SK-N-SH (cell line): Measurements from ENCODE around the gene SLC5A12.

ENCODE experiments used
- CHD2 ChIP-seq: fragments of 150-350 bp; IDR thresholded peaks from 2 replicates; pipeline ENCODE4 v1.6.1; 2018; ENCODE audit warnings: low read length; ENCODE audit not compliant: partially characterized antibody
- CTCF ChIP-seq: fragments of 200-600 bp; sonication (generic); IDR thresholded peaks from 2 replicates; pipeline ENCODE4 v1.6.1; 2017; ENCODE audit warnings: antibody characterized with exemption, mild to moderate bottlenecking, moderate library complexity
- POLR2AphosphoS5 ChIP-seq: IDR thresholded peaks from 2 replicates; pipeline ENCODE4 v1.6.1; 2012; ENCODE audit warnings: low read depth, low read length
- SMC3 ChIP-seq: IDR thresholded peaks from 2 replicates; pipeline ENCODE4 v1.6.1; 2012; ENCODE audit warnings: low read depth, low read length, improper control_type of control experiment
- TAF1 ChIP-seq: IDR thresholded peaks from 2 replicates; pipeline ENCODE4 v1.6.1; 2012; ENCODE audit warnings: low read depth, mild to moderate bottlenecking, low read length, moderate library complexity, borderline replicate concordance
- YY1 ChIP-seq: IDR thresholded peaks from 2 replicates; pipeline ENCODE4 v1.4.0; 2012; ENCODE audit warnings: low read depth, mild to moderate bottlenecking

GRCh38 chr11:26765323-26765722 lies 43.5 kb upstream of the SLC5A12 start:
- TF ChIP-seq CHD2: no peak
- TF ChIP-seq CTCF: no peak
- no peak for TF ChIP-seq TAF1
- TF ChIP-seq SMC3: no peak
- no peak for TF ChIP-seq YY1
- TF ChIP-seq POLR2AphosphoS5: no peak
